Endothelial cell of umbilical vein (primary cell): ENCODE results near the gene PRKAG2. TPM values are rescaled to one million over a fixed set of nuclear protein-coding genes. Genes with fewer than 3 reads are reported as not detected.

Experiments
- BruUV-seq: library from RNA; stranded (reverse); fragments of 400-500 nt; replicated peaks from 2 replicates; lab custom pipeline; 2021; lab: Mats Ljungman, UMichigan
- CTCF ChIA-PET: fragments of 300-600, 350-600 bp; sonication (Branson Sonifier 250); formaldehyde crosslinking; loops from one replicate; lab custom pipeline; 2021; ENCODE audit warnings: antibody characterized with exemption, inconsistent platforms; lab: Charles Lee
- POLR2A ChIA-PET: fragments of 300-600, 350-600 bp; sonication (Branson Sonifier 250); formaldehyde crosslinking; loops from one replicate; lab custom pipeline; 2021; ENCODE audit warnings: antibody characterized with exemption, inconsistent platforms; lab: Charles Lee
- DNase-seq: peaks from one replicate; pipeline ENCODE4 v3.0.0-alpha.2; 2011; ENCODE audit warnings: low read depth, low spot score
- FAIRE-seq: peaks from 2 replicates; lab custom pipeline; 2011; peaks lifted over from hg19 to GRCh38; lab: Jason Lieb, UNC
- H2AFZ ChIP-seq: 2 replicates; pipeline ENCODE4 v1.6.0; 2012; ENCODE audit warnings: low read depth, low read length, control low read depth, inconsistent platforms
- H3K27ac ChIP-seq: 2 replicates; pipeline ENCODE4 v1.5.1; 2011; ENCODE audit warnings: low read depth, mild to moderate bottlenecking, control low read depth, low read length, moderate library complexity; ENCODE audit not compliant: insufficient read depth
- H3K27me3 ChIP-seq, 2 experiments: 2 replicates each; pipeline versions ENCODE4 v1.6.0 to v1.6.1; 2011; ENCODE audit warnings: low read length in 2 of 2, mixed read lengths in 1 of 2; ENCODE audit not compliant: control insufficient read depth in 2 of 2, insufficient read depth in 2 of 2
- H3K36me3 ChIP-seq, 2 experiments: 2 replicates in 1 of 2; 3 replicates in 1 of 2; pipeline ENCODE4 v1.5.1; 2011; ENCODE audit warnings: low read length in 2 of 2, mild to moderate bottlenecking in 1 of 2, moderate library complexity in 1 of 2; ENCODE audit not compliant: control insufficient read depth in 2 of 2, insufficient read depth in 2 of 2; ENCODE audit errors: extremely low read depth in 1 of 2
- H3K4me1 ChIP-seq: 3 replicates; pipeline ENCODE4 v1.5.1; 2011; ENCODE audit warnings: mild to moderate bottlenecking, low read length; ENCODE audit not compliant: control insufficient read depth, insufficient read depth; ENCODE audit errors: extremely low read depth
- H3K4me2 ChIP-seq: 2 replicates; pipeline ENCODE4 v1.6.1; 2011; ENCODE audit warnings: low read length, control low read depth, mixed read lengths; ENCODE audit not compliant: insufficient read depth
- H3K4me3 ChIP-seq, 3 experiments: fragments of 200-600 bp in 1 of 3; sonication (generic), shearing (Covaris generic) in 1 of 3; replicated peaks in 1 of 3; 2 replicates each; pipeline ENCODE4 v1.5.1; 2011 to 2016; ENCODE audit warnings: control low read depth in 3 of 3, low read length in 3 of 3, mild to moderate bottlenecking in 2 of 3, inconsistent platforms in 1 of 3, low read depth in 1 of 3, moderate library complexity in 1 of 3; ENCODE audit not compliant: insufficient read depth in 1 of 3
- H3K79me2 ChIP-seq: 2 replicates; pipeline ENCODE4 v1.6.0; 2012; ENCODE audit warnings: low read length, inconsistent platforms; ENCODE audit not compliant: control insufficient read depth, insufficient read depth
- H3K9ac ChIP-seq: replicated peaks from 2 replicates; pipeline ENCODE3; 2011; ENCODE audit warnings: low read length, control low read depth; ENCODE audit not compliant: insufficient read depth; ENCODE audit errors: extremely low read depth
- H3K9me1 ChIP-seq: replicated peaks from 3 replicates; pipeline ENCODE4 v1.6.0; 2011; ENCODE audit warnings: mild to moderate bottlenecking, low read length; ENCODE audit not compliant: control insufficient read depth, insufficient read depth; ENCODE audit errors: extremely low read depth
- H3K9me3 ChIP-seq: replicated peaks from 2 replicates; pipeline ENCODE4 v1.5.1; 2012; ENCODE audit warnings: low read length, inconsistent platforms; ENCODE audit not compliant: control insufficient read depth, insufficient read depth
- H4K20me1 ChIP-seq: replicated peaks from 2 replicates; pipeline ENCODE3; 2011; ENCODE audit warnings: mild to moderate bottlenecking, low read length; ENCODE audit not compliant: control insufficient read depth, insufficient read depth; ENCODE audit errors: extremely low read depth
- EZH2 ChIP-seq: IDR thresholded peaks from 2 replicates; pipeline ENCODE4 v1.6.1; 2012; ENCODE audit warnings: borderline replicate concordance, low read depth, mild to moderate bottlenecking, moderate library complexity, low read length, inconsistent platforms; ENCODE audit not compliant: severe bottlenecking
- FOS ChIP-seq: IDR thresholded peaks from 2 replicates; pipeline ENCODE4 v1.6.1; 2011; ENCODE audit warnings: mild to moderate bottlenecking, low read length, moderate library complexity, borderline replicate concordance; ENCODE audit not compliant: insufficient read depth
- GATA2 ChIP-seq: IDR thresholded peaks from 2 replicates; pipeline ENCODE4 v1.7.0; 2011; ENCODE audit warnings: low read depth, mild to moderate bottlenecking, moderate library complexity, mixed read lengths, low read length; ENCODE audit not compliant: insufficient read length, insufficient read depth
- JUN ChIP-seq: IDR thresholded peaks from 2 replicates; pipeline ENCODE4 v1.6.1; 2011; ENCODE audit warnings: borderline replicate concordance, low read depth; ENCODE audit not compliant: insufficient read length, insufficient read depth
- MYC ChIP-seq: IDR thresholded peaks from one replicate; pipeline ENCODE4 v1.6.1; 2011; ENCODE audit warnings: mild to moderate bottlenecking, low read depth, low read length
- POLR2A ChIP-seq: IDR thresholded peaks from 2 replicates; pipeline ENCODE4 v1.6.1; 2012; ENCODE audit warnings: low read depth, mild to moderate bottlenecking, control low read depth, low read length
- POLR2AphosphoS5 ChIP-seq: IDR thresholded peaks from 2 replicates; pipeline ENCODE4 v1.6.1; 2012; ENCODE audit warnings: low read depth, mild to moderate bottlenecking, control low read depth, low read length, moderate library complexity; ENCODE audit not compliant: insufficient read depth
- dilution Hi-C: fragments of 300-500 bp; cut with MboI; formaldehyde crosslinking; loops from one replicate; pipeline ENCODE4 v1.15.0; 2019; ENCODE audit warnings: low sequenced_read_pairs; ENCODE audit not compliant: extremely low pct_ligation_motif_present
- intact Hi-C: fragments of 100-400 bp; cut with micrococcal nuclease; formaldehyde crosslinking; loops from one replicate; pipeline ENCODE4 v1.10.0; 2022
- polyA plus RNA-seq, 4 experiments: library from polyadenylated mRNA; depleted of rRNA in 3 of 4; stranded (reverse) in 3 of 4; unstranded in 1 of 4; fragments of >200 nt; gene quantifications; 2 replicates each; pipeline versions ENCODE4 v1.2.1 to v1.2.3, GENCODE V29; 2011 to 2012; ENCODE audit warnings: missing spikeins in 1 of 4
- total RNA-seq: library from RNA; stranded (reverse); gene quantifications from 2 replicates; pipeline ENCODE4 v1.2.3, GENCODE V29; 2021
- TF ChIP-seq, protein P1 (sequence below): IDR thresholded peaks from 2 replicates; pipeline ENCODE4 v1.6.1; 2011; ENCODE audit not compliant: insufficient read depth, insufficient read length
- TF ChIP-seq, protein P2 (sequence below), 2 donors: IDR thresholded peaks; 1 replicate in 1 of 2; 2 replicates in 1 of 2; pipeline ENCODE4 v1.5.1; 2011; ENCODE audit warnings: low read length in 2 of 2, mild to moderate bottlenecking in 2 of 2, moderate library complexity in 2 of 2, control low read depth in 1 of 2, inconsistent platforms in 1 of 2, low read depth in 1 of 2; ENCODE audit not compliant: insufficient read depth in 1 of 2; ENCODE audit errors: extremely low read depth in 1 of 2

Gene PRKAG2
- total and polyA plus RNA-seq, 2 donors (not counting 3 experiments of a cell fraction or from before 2014, with no cell fraction given): 19.3 to 51.5 TPM

DNA sequence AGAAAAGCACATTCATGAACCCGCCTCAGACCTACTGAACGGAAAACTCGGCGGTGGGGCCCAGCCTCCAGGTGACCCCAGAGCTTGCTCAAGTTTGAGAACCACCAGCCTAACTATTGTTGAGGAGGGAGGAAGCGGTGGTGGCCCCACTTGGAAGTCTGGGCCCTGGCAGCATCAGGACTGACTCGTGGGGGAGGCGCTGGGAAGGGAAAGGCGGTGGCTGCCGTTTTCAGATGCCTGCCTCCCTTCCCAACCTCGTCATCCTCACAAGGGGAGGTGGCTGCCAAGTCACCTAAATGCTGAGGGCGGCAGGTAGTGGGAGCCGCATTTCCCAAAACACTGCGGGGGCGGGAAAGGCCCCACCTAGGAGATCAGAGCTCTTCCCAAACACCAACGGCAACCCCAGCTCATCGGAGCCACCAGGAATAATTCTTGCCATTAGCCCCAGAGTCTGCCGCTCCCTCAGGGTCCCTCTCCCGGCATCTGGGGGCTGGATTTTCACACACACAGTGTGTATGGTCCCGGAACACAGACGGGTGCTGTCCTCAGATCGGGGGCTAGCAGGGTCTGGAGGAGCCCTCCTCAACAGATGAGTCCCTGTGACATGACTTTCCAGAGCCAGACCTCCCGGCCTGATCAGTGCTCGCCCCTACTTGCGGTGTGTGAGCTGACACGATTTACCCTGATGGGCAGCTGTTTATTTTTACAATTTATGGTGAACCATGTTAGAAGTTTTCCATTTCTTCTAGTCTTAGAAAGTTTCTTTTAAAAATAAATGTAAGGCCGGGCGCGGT is 31.3 kb downstream of the PRKAG2 start:
- H3K4me1 ChIP-seq: no peaks in the 10 kb centered on the region
- dilution Hi-C loops (no loop called here), intact Hi-C loops (no loop called here)
- no peak overlapping the region for H3K4me2 ChIP-seq
- POLR2A ChIA-PET: no interaction called here
- no peaks in the 10 kb centered on the region for H4K20me1 ChIP-seq
- H2AFZ ChIP-seq: no peak overlapping the region
- no peak overlapping the region for H3K4me3 ChIP-seq
- FAIRE-seq (no peak), DNase-seq (no peak)
- no peaks in the 10 kb centered on the region for H3K36me3 ChIP-seq
- H3K9me3 ChIP-seq: no peaks in the 10 kb centered on the region
- no peak overlapping the region for H3K9ac ChIP-seq
- H3K27me3 ChIP-seq: no peaks in the 10 kb centered on the region
- no peaks in the 10 kb centered on the region for H3K9me1 ChIP-seq
- H3K79me2 ChIP-seq: no peaks in the 10 kb centered on the region
- no TSS peak for BruUV-seq
- TF ChIP-seq, protein P1, sequence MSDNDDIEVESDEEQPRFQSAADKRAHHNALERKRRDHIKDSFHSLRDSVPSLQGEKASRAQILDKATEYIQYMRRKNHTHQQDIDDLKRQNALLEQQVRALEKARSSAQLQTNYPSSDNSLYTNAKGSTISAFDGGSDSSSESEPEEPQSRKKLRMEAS: no peak
- TF ChIP-seq POLR2AphosphoS5: no peak
- CTCF ChIA-PET: no interaction called here
- H3K27ac ChIP-seq: no peak overlapping the region

DNA sequence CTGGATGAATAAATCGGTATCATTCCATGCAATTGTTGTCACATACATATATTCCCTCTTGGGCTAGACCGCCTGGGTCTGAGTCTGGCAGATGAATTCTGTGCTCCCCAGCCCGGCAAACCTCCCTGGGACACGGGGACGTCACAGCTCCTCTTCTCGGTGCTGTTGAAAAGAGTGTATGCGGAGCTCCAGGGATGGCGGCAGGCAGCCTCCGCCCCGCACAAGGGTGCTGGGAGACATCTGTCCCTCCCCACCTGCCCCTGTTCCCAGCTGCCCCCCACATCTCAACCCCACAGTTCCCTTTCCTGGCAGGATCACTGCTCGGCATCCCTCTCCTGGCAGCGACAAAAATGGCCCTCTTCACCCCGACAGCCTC is 32.1 kb downstream of the PRKAG2 start:
- DNase-seq: no peak
- Histone ChIP-seq H3K9me1 (no peaks in the 10 kb centered on the region), H3K36me3 (no peaks in the 10 kb centered on the region), H4K20me1 (no peaks in the 10 kb centered on the region), H3K27ac (no peak overlapping the region), H3K79me2 (no peaks in the 10 kb centered on the region), H3K4me1 (no peaks in the 10 kb centered on the region), H2AFZ (no peak overlapping the region), H3K27me3 (no peaks in the 10 kb centered on the region), H3K9me3 (no peaks in the 10 kb centered on the region), H3K4me2 (no peak overlapping the region), H3K9ac (no peak overlapping the region), H3K4me3 (no peak overlapping the region)
- intact Hi-C loops: no loop called here
- no peak for FAIRE-seq
- CTCF ChIA-PET: no interaction called here
- no TSS peak for BruUV-seq
- dilution Hi-C loops: no loop called here
- TF ChIP-seq EZH2 (no peak), MYC (no peak), POLR2A (no peak), FOS (no peak), JUN (no peak), POLR2AphosphoS5 (no peak), GATA2 (no peak)
- TF ChIP-seq, protein P1: no peak
- TF ChIP-seq, protein P2, sequence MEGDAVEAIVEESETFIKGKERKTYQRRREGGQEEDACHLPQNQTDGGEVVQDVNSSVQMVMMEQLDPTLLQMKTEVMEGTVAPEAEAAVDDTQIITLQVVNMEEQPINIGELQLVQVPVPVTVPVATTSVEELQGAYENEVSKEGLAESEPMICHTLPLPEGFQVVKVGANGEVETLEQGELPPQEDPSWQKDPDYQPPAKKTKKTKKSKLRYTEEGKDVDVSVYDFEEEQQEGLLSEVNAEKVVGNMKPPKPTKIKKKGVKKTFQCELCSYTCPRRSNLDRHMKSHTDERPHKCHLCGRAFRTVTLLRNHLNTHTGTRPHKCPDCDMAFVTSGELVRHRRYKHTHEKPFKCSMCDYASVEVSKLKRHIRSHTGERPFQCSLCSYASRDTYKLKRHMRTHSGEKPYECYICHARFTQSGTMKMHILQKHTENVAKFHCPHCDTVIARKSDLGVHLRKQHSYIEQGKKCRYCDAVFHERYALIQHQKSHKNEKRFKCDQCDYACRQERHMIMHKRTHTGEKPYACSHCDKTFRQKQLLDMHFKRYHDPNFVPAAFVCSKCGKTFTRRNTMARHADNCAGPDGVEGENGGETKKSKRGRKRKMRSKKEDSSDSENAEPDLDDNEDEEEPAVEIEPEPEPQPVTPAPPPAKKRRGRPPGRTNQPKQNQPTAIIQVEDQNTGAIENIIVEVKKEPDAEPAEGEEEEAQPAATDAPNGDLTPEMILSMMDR (IDR thresholded peaks at IDR 0.05; ENCODE audit: extremely low read depth in 1 of 2, insufficient read depth in 1 of 2, low read depth in 1 of 2, low read length in 2 of 2): no peak
- POLR2A ChIA-PET: no interaction called here
